GM18870 (cell line): ENCODE results near the gene DCAF8.

ENCODE experiments used
- ATAC-seq: cut with Tn5 transposase; IDR thresholded peaks from one replicate; pipeline ENCODE4 v1.9.1; 2021; ENCODE audit warnings: moderate library complexity; ENCODE audit not compliant: unreplicated experiment

The DCAF8 gene

GRCh38 chr1:160264795-160265307 lies 2.5 kb upstream of the DCAF8 start:
- no peak for ATAC-seq

GRCh38 chr1:160261556-160261892 lies 825 bp downstream of the DCAF8 start:
- peak; percentile 26 for ATAC-seq

GRCh38 chr1:160260406-160261382 lies 1.7 kb downstream of the DCAF8 start:
- ATAC-seq, result no peak

- no peak for ATAC-seq
Observed at GRCh38 chr1:160258177-160258798, 4.1 kb downstream of the DCAF8 start.

- no peak for ATAC-seq
Observed at GRCh38 chr1:160257411-160258015, 4.8 kb downstream of the DCAF8 start.

- ATAC-seq, result no peak
Observed at GRCh38 chr1:160256396-160257046, 5.8 kb downstream of the DCAF8 start.

GRCh38 chr1:160255781-160256300 lies 6.5 kb downstream of the DCAF8 start:
- ATAC-seq, result no peak

GRCh38 chr1:160251687-160252526 lies 10.4 kb downstream of the DCAF8 start:
- no peak for ATAC-seq

- ATAC-seq, result no peak
Observed at GRCh38 chr1:160251011-160251410, 11.3 kb downstream of the DCAF8 start.

GRCh38 chr1:160247053-160247452 lies 15.3 kb downstream of the DCAF8 start:
- ATAC-seq, result no peak

- no peak for ATAC-seq
Observed at GRCh38 chr1:160245434-160245833, 16.9 kb downstream of the DCAF8 start.

- ATAC-seq, result no peak
Observed at GRCh38 chr1:160244209-160244608, 18.1 kb downstream of the DCAF8 start.

- ATAC-seq, result no peak
Observed at GRCh38 chr1:160243767-160244166, 18.6 kb downstream of the DCAF8 start.

GRCh38 chr1:160239582-160240299 lies 22.6 kb downstream of the DCAF8 start:
- ATAC-seq, result no peak

- no peak for ATAC-seq
Observed at GRCh38 chr1:160238408-160238807, 23.9 kb downstream of the DCAF8 start.

- ATAC-seq, result no peak
Observed at GRCh38 chr1:160237558-160237957, 24.8 kb downstream of the DCAF8 start.

- ATAC-seq, result no peak
Observed at GRCh38 chr1:160236806-160237205, 25.5 kb downstream of the DCAF8 start.

- ATAC-seq, result no peak
Observed at GRCh38 chr1:160232911-160233310, 29.4 kb downstream of the DCAF8 start.

- no peak for ATAC-seq
Observed at GRCh38 chr1:160228431-160228830, 33.9 kb downstream of the DCAF8 start.
